ENCODE measurements around the gene NRG2. TPM values are rescaled to one million over a fixed set of nuclear protein-coding genes. Genes with fewer than 3 reads are reported as not detected.

The NRG2 gene
- total RNA-seq (ENCODE audit: unreplicated experiment) = 0.81 TPM
- long read RNA-seq = 0 reads

DNA sequence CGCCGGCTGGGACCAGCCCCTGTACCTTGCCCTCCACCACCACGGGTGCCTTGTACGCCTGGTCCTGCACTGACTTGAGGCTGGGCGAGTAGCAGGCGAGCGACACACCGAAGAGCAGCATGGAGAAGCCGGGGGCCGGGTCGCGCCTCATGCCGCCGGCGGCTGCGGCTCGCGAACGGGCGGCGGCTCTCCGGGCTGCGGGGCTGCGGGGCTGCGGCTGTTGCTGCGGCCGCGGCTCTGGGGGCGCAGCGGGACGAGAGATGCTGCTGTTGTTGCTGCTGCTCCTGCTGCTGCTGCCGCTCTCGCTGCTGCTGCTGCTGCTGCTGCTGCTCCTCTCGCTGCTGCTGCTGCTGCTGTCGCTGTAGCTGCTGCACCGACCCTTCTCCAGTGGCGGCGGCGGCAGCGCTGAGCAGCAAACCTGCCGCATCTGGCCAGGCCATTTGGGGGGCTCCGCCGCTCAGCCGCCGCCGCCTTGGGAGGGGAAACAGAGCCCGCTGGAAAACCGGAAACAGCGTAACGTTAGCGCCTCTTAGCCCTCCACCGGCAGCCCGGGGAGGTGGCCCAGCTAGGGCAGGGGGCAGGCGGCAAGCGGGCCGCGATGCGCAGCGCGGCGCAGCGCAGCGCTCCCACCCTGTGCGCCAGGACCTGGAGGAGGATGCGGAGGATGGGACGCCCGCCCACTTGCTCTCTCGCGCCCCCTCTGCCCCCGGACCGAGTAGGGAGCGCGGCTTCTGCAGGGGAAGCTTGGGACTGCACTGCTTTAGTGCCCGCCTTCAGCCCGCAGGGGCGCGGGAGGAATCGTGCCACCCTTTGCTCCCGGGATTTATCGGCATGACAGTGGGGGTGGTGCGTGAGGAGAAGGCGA, at the start of gene NRG2:
Gene NRG2 (minus strand): TSS at position 657 of the 865 bp plus-strand sequence.
- Mint-ChIP-seq H3K27ac (ENCODE audit: unreplicated experiment) (no peak within 1 kb of the TSS), H3K27me3 (ENCODE audit: unreplicated experiment) (peaks cover 21% of the 10 kb centered on the region), H3K9me3 (ENCODE audit: unreplicated experiment) (peaks cover 10% of the 10 kb centered on the region), H3K36me3 (ENCODE audit: unreplicated experiment) (peaks cover 6% of the 10 kb centered on the region), H3K4me1 (ENCODE audit: low read depth, unreplicated experiment) (peaks cover 5% of the 10 kb centered on the region), H3K4me3 (ENCODE audit: unreplicated experiment) (peak within 1 kb of the TSS; percentile 87)
- TF ChIP-seq, protein P1, sequence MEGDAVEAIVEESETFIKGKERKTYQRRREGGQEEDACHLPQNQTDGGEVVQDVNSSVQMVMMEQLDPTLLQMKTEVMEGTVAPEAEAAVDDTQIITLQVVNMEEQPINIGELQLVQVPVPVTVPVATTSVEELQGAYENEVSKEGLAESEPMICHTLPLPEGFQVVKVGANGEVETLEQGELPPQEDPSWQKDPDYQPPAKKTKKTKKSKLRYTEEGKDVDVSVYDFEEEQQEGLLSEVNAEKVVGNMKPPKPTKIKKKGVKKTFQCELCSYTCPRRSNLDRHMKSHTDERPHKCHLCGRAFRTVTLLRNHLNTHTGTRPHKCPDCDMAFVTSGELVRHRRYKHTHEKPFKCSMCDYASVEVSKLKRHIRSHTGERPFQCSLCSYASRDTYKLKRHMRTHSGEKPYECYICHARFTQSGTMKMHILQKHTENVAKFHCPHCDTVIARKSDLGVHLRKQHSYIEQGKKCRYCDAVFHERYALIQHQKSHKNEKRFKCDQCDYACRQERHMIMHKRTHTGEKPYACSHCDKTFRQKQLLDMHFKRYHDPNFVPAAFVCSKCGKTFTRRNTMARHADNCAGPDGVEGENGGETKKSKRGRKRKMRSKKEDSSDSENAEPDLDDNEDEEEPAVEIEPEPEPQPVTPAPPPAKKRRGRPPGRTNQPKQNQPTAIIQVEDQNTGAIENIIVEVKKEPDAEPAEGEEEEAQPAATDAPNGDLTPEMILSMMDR (IDR thresholded peaks at IDR 0.05; ENCODE audit: partially characterized antibody, unreplicated experiment) = peak; percentile 65
- peak; percentile 89 for DNase-seq

DNA sequence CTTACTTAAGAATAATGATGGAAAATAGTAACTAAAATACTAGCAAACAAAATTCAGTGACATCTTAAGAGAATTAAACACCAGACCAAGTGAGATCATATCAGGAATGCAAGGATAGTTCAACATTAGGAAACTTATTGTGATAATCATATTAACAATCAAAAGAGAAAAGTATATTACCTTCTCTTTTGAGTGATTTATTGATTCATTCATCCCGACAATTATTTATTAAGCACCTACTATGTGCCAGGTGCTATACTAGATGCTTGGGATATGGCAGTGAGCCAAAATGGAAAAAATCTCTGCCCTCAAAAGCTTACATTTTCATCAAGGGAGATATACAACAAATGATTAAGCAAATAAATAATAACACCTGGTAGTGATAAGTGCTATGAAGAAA, 47.2 kb upstream of the NRG2 start:
- TF ChIP-seq, protein P1 (IDR thresholded peaks at IDR 0.05; ENCODE audit: partially characterized antibody, unreplicated experiment) = no peak
- H3K9me3 Mint-ChIP-seq (ENCODE audit: unreplicated experiment) = peaks cover 2% of the 10 kb centered on the region
- no peak overlapping the region for H3K4me3 Mint-ChIP-seq (ENCODE audit: unreplicated experiment)
- H3K27me3 Mint-ChIP-seq (ENCODE audit: unreplicated experiment) = no peaks in the 10 kb centered on the region
- no peak for DNase-seq
- H3K4me1 Mint-ChIP-seq (ENCODE audit: low read depth, unreplicated experiment) = no peaks in the 10 kb centered on the region
- H3K27ac Mint-ChIP-seq (ENCODE audit: unreplicated experiment) = no peak overlapping the region
- peaks cover 7% of the 10 kb centered on the region for H3K36me3 Mint-ChIP-seq (ENCODE audit: unreplicated experiment)

DNA sequence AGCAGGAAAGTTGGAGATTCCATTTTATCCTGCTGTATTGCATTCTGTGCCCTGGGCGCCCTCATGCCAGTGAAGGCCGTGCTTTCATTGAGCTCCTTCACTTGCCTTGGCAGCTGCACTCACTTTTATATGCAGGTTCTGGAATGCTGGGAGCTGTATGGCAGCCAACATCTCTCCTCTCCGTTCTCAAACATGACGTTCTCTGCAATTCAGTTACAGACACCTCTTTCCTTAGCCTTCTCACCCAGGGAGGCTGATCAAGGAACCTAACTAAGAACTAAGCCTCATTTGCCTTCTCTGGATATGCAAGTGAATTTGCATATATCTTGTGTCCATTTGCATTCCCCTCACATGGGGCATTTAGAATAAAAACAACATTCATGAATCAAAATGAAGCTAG, 41.4 kb upstream of the NRG2 start:
- peaks cover 6% of the 10 kb centered on the region for H3K36me3 Mint-ChIP-seq (ENCODE audit: unreplicated experiment)
- DNase-seq = no peak
- no peaks in the 10 kb centered on the region for H3K9me3 Mint-ChIP-seq (ENCODE audit: unreplicated experiment)
- no peak overlapping the region for H3K4me3 Mint-ChIP-seq (ENCODE audit: unreplicated experiment)
- no peaks in the 10 kb centered on the region for H3K27me3 Mint-ChIP-seq (ENCODE audit: unreplicated experiment)
- no peaks in the 10 kb centered on the region for H3K4me1 Mint-ChIP-seq (ENCODE audit: low read depth, unreplicated experiment)
- TF ChIP-seq, protein P1 (IDR thresholded peaks at IDR 0.05; ENCODE audit: partially characterized antibody, unreplicated experiment) = no peak
- no peak overlapping the region for H3K27ac Mint-ChIP-seq (ENCODE audit: unreplicated experiment)

DNA sequence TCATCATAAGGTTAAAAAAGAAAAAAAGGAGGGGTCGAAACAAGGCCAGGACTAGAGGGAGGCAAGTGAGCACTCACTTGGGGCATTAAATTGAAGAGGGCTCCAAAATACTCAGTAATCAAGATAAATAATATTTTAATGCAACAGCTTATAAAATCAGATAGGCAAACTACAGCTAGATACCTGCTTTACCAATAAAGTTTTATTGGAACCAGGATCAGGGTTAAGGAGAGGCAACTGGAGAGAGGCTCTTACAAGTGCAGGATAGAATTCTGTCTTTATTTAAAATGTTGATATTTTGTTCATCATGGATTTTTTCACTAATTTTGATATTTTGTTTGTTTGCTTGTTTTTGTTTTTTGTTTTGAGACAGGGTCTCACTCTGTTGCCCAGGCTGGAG, 40.6 kb upstream of the NRG2 start:
- TF ChIP-seq, protein P1 (IDR thresholded peaks at IDR 0.05; ENCODE audit: partially characterized antibody, unreplicated experiment) = no peak
- Mint-ChIP-seq H3K27ac (ENCODE audit: unreplicated experiment) (no peak overlapping the region), H3K9me3 (ENCODE audit: unreplicated experiment) (no peaks in the 10 kb centered on the region), H3K36me3 (ENCODE audit: unreplicated experiment) (no peaks in the 10 kb centered on the region), H3K4me3 (ENCODE audit: unreplicated experiment) (no peak overlapping the region), H3K27me3 (ENCODE audit: unreplicated experiment) (no peaks in the 10 kb centered on the region), H3K4me1 (ENCODE audit: low read depth, unreplicated experiment) (no peaks in the 10 kb centered on the region)
- DNase-seq = no peak

DNA sequence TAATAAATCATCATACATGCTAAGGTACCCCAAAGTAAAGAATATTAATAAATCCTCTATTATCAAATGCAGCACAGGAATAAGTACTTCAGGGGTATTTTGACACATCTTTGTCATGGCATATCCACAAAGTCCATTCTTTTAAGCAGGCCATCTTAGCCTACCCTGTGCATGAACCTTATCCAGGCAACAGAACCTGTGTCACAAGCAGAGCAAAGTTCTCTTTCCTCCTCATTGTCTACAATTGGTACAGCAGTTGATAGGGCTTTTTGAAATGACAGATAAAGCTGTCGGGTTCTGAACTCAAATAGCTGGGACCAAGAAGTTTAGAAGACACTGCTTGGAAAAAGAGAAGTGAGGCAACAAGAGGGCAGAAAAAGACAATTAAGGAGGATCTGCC, 40.0 kb upstream of the NRG2 start:
- no peaks in the 10 kb centered on the region for H3K36me3 Mint-ChIP-seq (ENCODE audit: unreplicated experiment)
- H3K4me1 Mint-ChIP-seq (ENCODE audit: low read depth, unreplicated experiment) = no peaks in the 10 kb centered on the region
- H3K27me3 Mint-ChIP-seq (ENCODE audit: unreplicated experiment) = no peaks in the 10 kb centered on the region
- no peak overlapping the region for H3K27ac Mint-ChIP-seq (ENCODE audit: unreplicated experiment)
- TF ChIP-seq, protein P1 (IDR thresholded peaks at IDR 0.05; ENCODE audit: partially characterized antibody, unreplicated experiment) = no peak
- H3K4me3 Mint-ChIP-seq (ENCODE audit: unreplicated experiment) = no peak overlapping the region
- no peak for DNase-seq
- no peaks in the 10 kb centered on the region for H3K9me3 Mint-ChIP-seq (ENCODE audit: unreplicated experiment)
